NCI-H774 (cell line): ENCODE results near the gene KIF17.

Experiments used
- DNase-seq: peaks from one replicate; lab custom pipeline; 2025; lab: John Stamatoyannopoulos, UW

KIF17 gene

DNA sequence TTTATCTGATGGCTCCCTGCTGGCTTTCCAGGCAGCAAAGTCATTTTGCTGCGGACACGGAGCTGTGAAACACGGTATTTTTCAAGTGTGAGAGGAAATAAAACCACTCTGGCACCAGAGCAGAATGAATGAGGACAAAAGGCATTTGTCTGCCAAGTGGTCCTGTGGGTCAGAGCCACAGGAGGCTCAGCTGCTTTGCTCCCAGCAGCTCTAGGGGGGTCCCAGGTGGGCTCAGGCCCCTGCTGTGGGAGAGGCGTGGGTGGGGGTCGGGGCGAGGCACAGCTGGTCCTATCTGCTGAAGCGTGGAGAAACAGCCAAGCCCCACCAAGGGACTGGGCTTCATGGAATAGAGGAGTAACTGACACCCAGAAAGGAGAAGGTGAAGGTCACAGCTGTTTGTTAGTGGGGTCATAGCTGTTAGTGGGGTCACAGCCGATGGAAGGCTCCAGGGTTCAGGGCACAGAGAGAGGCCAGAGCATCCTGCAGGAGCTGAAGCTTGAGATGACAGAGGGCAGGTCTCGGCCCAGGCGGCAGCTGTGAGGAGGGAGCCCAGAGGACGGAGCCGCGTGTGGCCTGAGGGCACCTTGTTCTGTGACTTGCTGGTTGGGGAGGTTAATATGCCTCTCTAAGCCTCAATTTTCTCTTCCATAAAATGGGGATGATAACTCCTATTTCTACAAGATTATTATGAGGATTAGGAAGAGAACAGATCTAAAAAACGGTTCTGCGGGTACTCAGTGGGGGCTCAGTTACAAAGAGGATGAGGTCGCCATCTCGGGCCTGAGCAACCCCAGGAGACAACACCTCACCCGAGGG lies 7.1 kb downstream of the KIF17 start:
- no peak for DNase-seq

DNA sequence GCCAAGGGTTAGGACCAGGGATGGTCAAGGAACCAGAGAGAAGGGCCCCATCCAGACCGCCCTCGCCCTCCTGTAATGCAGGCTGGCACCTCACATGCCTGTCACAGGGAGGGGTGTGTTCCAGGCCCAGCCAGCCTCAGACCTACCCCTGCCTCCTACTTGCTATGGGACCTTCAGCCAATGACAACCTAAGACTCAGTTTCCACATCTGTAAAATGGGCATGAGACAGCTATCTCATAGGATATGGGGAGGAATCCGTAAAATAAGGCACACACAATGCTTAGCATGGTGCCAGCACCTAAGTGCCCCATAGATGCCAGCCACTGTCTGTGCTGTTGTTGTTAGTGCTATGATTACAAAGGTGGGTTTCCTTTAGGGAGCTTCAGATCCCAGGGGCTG lies 7.9 kb downstream of the KIF17 start:
- DNase-seq: no peak

DNA sequence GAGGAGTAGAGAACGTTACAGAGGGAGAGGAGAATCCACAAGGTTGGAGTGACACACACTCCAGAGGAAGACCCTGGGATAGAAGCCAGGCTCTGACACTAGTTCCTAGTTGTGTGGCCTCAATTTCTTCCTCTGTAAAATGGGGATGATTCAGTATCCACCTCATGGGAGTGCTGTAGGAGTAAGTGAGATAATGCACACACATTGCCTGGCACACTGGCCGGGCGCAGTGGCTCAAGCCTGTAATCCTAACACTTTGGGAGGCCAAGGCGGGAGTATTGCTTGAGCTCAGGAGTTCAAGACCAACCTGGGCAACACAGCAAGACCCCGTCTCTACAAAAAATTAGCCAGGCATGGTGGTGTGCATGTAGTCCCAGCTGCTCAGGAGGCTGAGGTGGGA lies 8.9 kb downstream of the KIF17 start:
- no peak for DNase-seq

DNA sequence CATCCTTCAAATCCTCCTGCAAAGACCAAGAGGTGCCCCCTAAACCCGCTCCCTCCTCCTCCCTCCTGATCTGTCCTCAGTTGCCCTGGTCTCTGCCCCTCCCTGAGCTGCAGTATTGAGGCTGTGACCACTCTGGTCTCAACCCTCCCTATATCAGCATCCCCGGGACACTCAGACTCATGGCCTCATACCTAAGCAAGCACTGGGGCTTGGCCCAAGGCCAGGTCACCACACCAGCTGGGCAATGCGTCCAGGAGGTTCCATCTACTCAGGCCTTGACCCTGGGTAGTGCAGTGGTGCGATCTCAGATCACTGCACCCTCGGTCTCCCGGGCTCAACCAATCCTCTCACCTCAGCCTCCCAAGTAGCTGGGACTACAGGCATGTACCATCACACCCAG lies 9.8 kb downstream of the KIF17 start:
- no peak for DNase-seq

DNA sequence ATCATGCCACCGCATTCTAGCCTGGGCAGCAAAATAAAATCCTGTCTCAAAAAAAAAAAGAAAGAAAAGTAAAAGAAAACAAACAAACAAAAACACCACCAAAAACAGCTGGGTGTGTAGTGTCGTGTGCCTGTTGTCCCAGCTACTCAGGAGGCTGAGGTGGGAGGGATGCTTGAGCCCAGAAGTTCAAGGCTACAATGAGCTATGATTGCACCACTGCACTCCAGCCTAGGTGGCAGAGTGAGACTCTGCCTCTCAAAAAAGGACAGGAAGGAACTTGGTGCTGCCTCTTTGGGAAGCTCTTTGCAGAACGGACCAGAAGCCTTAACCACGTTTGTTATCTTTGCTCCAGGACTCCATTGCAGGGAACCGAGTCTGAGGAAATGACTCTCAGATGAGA lies 11.0 kb downstream of the KIF17 start:
- DNase-seq: no peak

DNA sequence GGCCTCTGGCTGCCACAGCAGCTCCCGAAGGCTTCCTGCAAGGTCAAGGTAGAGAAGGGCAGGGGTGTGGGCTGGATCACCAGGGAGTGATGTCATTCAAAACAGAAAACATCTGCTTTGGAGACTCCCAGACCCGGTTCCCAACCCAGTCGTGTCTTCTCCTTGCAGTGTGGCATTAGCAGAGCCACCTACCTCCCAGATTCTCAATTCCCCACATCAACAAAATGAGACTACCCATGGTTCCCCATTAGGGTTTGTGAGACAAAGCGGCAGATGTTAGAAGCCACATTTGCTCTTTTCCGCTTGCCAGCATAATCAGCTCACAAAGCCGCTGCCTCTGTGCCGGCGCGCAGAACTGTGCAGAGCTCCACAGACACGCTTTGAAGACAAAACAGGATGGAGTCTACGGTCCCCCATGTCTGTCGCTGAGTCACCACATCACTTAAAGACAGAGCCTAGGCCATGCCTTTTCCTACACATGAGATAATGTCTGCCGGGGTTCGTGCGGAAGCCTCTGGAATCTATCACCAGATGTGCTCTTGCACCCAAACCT lies 12.5 kb downstream of the KIF17 start:
- DNase-seq: no peak

DNA sequence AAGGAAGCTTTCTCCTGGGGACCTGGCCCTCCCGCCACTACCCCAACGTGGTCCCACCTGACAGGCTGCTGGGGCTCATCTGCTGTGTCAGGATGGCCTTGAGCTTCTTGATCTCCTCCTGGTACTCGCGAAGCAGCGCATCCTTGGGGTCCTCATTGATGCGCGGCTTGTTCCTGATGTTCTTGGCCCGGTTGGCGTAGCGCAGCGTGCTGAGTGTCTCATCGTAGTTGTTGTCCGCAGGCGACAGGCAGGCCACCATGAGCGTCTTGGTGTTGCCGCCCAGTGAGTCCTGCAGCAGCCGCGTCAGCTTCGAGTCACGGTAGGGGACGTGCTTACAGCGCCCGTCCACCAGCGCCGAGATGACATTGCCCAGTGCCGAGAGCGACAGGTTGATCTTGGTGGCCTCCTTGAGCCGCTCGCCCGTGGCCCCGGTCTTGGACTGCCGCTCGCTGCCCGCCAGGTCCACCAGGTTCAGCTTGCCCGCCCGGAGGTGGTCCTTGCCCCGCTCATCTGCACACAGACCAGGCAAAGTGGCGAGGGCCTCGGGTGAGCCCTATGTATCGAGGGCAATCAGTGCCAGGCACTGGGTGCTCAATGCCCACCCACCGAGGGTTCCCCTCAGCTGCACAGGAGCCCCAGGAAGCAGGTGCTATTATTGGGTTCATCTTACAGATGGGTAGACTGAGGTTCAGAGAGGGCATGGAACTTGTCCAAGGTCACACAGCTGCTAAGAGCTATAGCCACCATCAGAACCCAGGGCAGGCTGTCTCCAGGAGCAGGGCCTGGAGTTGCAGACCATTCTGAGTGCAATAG lies 13.2 kb downstream of the KIF17 start:
- DNase-seq: no peak

DNA sequence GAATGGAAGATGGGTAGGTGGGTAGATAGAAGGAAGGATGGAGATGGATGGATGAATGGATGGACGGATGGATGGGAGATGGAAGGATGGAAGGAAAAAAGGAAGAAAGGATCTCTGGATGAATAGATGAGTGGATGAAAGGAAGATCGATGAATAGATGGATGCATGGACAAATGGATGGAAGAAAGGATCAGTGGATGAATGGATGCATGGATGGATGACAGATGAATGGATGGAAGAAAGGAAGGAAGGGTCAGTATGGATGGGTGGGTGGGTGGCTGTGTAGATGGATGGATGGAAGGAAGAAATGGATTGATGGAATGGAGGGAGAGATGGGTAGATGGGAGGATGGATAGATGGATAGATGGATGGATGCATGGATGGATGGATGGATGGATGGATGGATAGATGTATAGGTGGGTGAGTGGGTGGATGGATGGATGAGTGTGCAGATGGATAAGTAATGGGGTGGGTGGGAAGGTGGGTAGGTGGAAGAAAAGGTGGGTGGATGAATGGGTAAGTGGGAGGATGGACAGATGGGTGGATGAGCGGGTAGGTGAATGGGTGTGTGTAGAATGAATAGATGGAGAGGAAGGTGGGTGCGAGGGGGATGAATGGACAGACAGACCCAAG lies 14.6 kb downstream of the KIF17 start:
- no peak for DNase-seq

DNA sequence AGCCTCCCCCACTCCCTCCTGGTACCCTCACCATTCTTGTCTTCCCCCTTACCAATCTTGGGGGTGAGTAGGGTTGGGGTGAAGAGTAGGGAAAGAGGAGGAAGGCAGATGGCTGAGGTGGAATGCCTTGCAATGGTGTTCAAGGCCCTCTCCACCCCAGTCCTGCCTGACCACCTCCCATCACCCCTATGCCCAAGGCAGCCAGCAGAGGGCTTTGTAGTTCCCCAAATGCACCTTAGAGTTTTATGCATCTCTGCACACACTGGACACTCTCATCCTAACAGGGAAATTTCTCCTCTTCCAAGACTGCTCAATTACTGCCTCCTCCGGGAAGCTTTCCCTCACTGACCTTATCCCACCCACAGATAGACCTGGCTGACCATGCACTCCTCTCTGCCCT lies 15.4 kb downstream of the KIF17 start:
- no peak for DNase-seq

DNA sequence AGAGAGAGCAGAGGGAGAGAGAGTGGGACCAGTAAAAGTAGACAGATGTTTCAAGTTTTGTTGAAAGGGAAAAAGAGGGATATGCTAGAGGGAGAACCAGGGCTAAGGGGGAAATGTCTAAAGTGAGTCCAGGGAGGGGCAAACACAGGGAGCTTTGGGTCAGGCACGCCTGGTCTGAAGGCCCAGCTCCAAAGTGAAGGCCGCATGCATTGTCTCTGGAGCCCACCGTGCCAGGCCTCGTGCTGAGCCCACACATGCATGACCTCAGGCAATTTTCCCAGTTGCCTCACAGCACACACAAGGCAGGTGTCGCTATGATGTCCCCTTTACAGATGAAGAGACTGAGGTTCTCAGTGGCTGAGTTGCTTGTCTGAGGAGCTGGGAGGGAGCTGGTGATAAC lies 16.0 kb downstream of the KIF17 start:
- no peak for DNase-seq

DNA sequence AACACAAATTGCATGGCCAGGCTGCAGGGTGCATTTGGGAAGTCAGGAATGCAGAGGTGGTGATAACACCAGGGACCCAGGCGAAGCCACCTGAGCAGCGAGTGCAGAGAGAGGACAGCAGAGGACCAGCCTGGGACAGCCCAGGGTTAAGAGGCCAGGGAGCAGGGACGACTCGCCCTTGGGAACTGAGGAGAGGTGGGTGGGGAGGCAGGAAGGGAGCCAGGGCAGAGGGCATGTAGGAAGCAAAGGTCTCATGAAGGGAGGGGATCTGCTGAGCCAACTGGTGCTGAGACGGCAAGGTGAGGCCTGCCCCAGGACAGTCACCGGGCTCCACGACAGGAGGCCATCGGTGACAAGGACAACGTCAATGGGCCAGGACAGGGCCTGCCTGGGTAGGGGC lies 16.4 kb downstream of the KIF17 start:
- no peak for DNase-seq

DNA sequence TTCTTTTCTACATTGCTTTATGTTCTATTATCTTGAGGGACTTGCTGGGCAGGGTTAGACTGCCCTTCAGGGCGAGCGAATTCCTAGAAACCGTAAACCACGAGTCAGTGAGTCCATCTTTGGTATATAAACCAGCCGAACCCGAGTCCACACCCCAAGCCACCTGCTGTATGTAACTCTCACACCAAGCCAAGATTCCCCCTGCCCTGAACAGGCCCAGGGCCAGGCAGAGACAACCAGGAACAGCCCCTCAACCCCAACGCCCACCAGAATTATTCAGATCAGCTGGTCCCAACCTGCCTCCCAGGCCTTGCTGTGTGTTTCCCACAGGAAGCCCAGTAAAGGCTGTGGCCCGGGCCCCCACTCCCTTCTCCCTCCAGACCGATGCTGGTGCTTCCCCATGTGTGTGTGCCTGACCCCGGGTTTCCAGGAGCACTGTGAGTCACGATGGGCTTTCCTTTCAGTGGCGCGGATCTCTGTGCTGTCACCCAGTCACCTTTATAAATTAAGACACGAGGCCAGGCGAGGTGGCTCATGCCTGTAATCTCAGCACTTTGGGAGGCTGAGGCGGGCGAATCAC lies 17.1 kb downstream of the KIF17 start:
- DNase-seq: no peak

DNA sequence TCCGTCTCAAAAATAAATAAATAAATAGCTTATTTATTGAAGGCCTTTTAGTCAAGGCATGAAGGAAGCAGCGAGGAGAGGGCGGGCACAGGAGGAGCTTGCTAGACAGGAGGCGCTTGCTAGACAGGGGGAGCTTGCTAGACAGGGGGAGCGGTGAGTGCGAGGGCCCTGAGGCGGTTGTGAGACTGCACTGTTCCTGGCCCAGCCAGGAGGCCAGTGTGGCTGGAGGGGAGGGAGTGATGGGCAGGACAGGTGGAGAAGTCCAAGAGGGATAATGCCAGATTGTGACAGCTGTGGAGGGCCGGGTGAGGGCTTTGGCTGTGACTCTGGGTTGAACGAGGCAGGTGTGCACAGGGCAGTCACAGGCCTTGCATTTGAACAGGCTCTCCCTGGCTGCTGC lies 18.2 kb downstream of the KIF17 start:
- DNase-seq: no peak

DNA sequence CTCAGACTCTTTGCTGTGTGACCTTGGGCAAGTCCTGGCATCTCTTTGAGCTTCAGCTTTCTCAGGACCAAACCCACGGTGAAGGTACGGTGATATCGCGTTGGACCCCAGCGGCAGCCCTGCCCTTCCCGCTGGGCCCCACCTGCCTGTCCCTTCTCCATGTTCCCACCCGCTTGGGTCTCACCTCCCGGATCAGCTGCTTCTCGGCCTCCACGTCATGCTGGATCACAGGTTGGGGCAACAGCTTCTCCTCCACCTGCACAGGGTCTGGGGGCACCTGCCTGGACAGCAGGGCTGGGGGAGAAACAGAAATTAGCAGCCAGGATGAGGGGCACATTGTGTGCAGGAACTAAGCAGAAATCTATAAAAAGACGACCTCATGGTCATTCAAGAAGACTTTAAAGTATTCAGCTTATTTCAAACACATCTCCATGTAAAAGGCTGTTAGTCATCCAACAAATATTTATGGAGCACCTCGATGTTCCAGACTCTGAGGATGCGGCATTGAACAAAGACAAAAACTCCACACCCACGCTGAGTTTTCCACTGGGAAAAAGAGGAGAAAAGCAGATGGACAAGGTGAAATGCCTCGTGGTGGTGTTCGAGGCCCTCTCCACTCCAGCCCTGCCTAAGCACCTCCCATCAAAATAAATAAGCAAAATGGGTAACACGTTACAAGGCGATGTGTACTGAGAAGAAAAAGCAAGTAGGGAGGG lies 19.5 kb downstream of the KIF17 start:
- DNase-seq: no peak

DNA sequence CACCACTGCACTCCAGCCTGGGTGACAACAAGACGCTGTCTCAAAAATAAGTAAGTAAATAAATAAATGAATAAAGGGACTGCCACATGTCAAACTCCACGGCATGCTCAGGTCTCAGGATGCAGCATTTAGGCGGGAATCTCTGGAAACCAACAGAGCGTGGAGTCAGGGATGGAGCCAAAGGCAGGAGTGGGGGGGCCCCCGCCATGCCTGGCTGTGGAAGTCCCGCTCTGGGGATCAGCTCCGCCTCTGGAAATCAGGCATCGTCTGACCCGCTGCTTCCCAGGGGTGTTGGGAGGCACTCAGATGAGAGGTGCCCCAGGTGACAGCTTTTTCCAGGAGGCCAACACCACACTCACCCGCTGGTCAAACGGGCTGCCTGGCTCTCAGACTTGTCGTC lies 20.2 kb downstream of the KIF17 start:
- DNase-seq: no peak

DNA sequence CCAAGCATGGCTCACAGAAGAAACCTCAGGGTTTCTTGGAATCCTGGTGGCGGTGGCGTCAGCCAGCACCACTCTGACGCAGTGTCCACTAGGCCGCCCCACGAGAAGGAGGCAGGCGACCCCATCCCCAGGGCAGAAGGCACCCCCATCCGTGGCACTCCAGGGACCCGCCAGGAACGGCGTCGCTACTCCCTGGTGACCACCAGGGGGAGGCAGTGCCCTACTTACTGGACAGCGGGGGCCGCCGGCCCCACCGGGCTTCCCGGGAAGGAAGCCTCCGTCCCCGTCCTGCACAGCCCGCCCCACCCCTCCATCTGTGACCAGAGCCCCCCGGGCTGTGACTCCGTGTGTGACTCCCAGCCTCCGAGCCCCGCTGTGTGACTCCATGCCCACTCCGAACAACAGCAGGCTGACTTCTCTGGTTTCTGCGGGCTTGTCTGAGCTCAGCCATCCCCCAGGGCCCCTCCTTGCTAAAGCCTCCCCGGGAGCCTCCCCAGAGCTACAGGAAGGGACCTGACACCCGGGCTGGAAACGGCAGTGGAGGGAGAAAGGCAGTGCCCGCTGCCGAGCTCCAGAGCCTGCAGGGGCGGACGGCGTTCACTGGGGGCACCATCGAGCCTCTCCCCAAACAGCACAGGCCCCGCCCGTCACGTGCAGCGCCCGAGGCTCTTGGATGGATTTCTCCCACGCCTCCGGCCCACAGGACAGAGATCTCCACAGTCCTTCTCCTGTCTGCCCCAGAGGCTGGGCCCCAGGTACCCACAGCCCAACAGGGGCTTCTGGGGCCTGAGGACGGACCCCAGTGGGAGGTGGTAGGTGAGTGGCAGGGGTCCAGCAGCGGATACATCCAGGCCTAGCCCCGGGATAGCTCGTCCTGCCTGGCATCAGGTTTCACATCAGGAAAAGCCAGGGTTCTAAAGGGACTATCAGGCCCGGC lies 21.1 kb downstream of the KIF17 start:
- peak; percentile 43 for DNase-seq

DNA sequence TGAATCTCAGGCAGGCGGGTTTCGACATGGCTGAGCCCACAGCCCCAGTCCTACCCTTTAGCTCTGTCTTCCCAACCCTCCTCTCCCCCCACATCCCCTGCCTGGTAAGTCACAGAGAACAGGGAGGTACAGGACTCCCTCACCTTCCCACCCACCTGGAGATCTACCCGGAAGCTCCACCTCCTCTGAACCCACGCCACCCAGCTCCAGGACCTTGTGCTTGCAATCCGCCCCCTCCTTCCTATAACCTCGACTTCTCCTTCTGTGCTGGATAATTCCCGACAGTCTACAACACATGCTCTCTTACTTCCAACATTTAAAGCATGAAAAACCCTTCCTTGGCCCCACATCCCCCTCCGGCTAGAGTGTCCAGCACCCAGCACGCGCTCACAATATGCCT lies 22.3 kb downstream of the KIF17 start:
- DNase-seq: no peak

DNA sequence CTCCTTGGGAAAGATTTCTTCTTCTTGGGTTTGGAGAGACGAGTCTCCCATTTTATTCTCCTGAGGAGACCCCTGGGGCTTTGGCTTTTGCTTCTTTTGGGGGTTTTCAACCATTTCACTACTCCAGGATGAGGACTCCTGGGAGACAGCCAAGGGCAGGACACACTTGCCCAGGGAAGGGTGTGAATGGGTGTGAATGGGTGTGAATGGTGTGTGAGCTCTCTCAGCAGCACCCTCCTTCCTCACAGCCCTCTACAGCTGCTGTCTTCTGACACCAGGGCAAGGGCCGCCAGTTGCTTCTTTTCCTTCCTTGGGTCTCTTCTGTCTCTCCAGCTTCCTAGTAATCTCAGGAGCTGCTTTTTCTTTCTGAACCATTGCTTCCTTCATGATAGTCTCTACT lies 24.2 kb downstream of the KIF17 start:
- no peak for DNase-seq

DNA sequence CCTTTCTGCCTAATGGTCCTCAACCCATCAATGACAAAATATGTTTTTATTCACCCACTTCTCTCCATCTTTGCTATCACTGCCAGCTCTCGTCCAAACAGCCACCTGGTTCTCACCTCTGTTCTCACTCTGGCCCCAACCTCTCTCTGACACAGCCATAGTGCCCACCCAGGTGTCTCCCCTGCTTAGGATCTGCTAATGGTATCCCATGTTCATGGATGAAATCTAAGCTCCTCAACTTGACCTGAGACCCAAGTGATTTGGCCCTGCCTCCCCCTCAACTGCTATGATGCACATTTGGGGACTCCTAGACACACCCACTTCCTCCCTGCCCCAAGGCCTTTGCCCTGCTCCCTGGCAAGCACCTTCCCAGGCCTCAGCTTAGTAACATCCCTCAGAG lies 25.9 kb downstream of the KIF17 start:
- DNase-seq: no peak

DNA sequence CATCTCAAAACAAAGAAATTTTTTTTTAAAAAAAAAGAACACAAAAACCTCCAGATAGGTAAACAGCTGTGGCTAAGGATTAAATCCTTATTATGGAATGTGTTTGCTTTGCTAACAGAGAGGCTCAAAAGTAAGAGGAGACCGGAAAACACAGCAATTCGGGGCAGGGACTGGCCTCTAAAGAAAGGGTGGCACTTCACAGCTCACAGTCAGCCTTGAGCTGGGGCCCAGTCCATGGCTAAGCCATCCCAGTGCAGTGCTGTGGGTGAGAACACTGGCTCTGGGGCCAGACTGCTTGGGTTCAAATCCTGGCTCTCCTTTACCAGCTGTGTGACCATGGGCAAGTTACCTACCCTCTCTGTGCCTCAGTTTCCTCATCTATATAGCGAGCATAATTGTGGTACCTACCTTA lies 28.2 kb downstream of the KIF17 start:
- DNase-seq: no peak
